SH-SY5Y (cell line): ENCODE data around the gene SKIC2.

Experiments used
- GATA2 ChIP-seq: IDR thresholded peaks from 2 replicates; pipeline ENCODE4 v1.6.1; 2011; ENCODE audit warnings: mild to moderate bottlenecking, low read depth, low read length
- GATA3 ChIP-seq: IDR thresholded peaks from 2 replicates; pipeline ENCODE4 v1.6.1; 2011; ENCODE audit warnings: low read depth, mild to moderate bottlenecking, low read length, moderate library complexity

DNA sequence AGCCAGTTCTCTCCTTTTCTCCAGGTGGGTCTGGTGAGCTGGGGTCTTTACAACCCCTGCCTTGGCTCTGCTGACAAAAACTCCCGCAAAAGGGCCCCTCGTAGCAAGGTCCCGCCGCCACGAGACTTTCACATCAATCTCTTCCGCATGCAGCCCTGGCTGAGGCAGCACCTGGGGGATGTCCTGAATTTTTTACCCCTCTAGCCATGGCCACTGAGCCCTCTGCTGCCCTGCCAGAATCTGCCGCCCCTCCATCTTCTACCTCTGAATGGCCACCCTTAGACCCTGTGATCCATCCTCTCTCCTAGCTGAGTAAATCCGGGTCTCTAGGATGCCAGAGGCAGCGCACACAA, 13.8 kb upstream of the SKIC2 start:
- no peak for TF ChIP-seq GATA2
- no peak for TF ChIP-seq GATA3
